ENCODE measurements around the gene SRSF4. TPM values are rescaled to one million over a fixed set of nuclear protein-coding genes. Genes with fewer than 3 reads are reported as not detected.

Gene SRSF4
- polyA plus RNA-seq, 1 donor from 2014 or later, result 59.7 TPM

DNA sequence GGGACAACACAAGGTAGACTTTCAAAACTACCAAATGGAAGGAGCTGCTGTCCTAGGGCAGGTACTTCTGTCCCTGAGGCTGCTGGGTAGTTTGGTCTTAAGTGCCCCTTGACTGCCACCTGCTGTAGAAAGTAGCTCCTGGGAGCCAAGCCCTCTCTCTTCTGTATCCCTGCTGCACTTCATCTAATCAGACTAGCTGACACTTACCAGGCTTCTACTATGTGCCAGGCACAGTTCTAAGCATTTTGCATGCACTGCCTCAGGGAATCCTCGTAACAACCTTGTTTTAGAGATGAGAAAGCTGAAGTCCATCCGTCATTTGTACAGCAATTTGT lies 15.9 kb upstream of the SRSF4 start:
- TF ChIP-seq SMC3 (conservative IDR thresholded peaks at IDR 0.05; ENCODE audit: poor library complexity) (peak; percentile 46), EP300 (conservative IDR thresholded peaks at IDR 0.05; ENCODE audit: poor library complexity, severe bottlenecking) (no peak), RAD21 (conservative IDR thresholded peaks at IDR 0.05) (peak; percentile 13)
- TF ChIP-seq, protein P1, sequence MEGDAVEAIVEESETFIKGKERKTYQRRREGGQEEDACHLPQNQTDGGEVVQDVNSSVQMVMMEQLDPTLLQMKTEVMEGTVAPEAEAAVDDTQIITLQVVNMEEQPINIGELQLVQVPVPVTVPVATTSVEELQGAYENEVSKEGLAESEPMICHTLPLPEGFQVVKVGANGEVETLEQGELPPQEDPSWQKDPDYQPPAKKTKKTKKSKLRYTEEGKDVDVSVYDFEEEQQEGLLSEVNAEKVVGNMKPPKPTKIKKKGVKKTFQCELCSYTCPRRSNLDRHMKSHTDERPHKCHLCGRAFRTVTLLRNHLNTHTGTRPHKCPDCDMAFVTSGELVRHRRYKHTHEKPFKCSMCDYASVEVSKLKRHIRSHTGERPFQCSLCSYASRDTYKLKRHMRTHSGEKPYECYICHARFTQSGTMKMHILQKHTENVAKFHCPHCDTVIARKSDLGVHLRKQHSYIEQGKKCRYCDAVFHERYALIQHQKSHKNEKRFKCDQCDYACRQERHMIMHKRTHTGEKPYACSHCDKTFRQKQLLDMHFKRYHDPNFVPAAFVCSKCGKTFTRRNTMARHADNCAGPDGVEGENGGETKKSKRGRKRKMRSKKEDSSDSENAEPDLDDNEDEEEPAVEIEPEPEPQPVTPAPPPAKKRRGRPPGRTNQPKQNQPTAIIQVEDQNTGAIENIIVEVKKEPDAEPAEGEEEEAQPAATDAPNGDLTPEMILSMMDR (IDR thresholded peaks at IDR 0.05; ENCODE audit: poor library complexity, severe bottlenecking), result peak; percentile 29
- Histone ChIP-seq H3K9me2 (ENCODE audit: insufficient read depth, low read length) (no peaks in the 10 kb centered on the region), H3K4me3 (ENCODE audit: low read length) (no peak overlapping the region), H3K9me3 (ENCODE audit: low read length) (no peaks in the 10 kb centered on the region), H2AFZ (ENCODE audit: low read depth, low read length) (no peak overlapping the region), H3K79me2 (replicated peaks; ENCODE audit: insufficient read depth, low read length) (no peaks in the 10 kb centered on the region), H4K20me1 (ENCODE audit: insufficient read depth) (no peaks in the 10 kb centered on the region), H3K4me2 (ENCODE audit: low read length) (no peak overlapping the region), H3K36me3 (ENCODE audit: insufficient read depth, low read length) (no peaks in the 10 kb centered on the region), H3F3A (ENCODE audit: insufficient read depth, low read length, poor library complexity, severe bottlenecking) (no peaks in the 10 kb centered on the region), H3K27me3 (ENCODE audit: insufficient read depth, low read depth, low read length) (no peaks in the 10 kb centered on the region), H3K9ac (ENCODE audit: low read length) (no peak overlapping the region), H3K27ac (ENCODE audit: low read length) (no peak overlapping the region)

DNA sequence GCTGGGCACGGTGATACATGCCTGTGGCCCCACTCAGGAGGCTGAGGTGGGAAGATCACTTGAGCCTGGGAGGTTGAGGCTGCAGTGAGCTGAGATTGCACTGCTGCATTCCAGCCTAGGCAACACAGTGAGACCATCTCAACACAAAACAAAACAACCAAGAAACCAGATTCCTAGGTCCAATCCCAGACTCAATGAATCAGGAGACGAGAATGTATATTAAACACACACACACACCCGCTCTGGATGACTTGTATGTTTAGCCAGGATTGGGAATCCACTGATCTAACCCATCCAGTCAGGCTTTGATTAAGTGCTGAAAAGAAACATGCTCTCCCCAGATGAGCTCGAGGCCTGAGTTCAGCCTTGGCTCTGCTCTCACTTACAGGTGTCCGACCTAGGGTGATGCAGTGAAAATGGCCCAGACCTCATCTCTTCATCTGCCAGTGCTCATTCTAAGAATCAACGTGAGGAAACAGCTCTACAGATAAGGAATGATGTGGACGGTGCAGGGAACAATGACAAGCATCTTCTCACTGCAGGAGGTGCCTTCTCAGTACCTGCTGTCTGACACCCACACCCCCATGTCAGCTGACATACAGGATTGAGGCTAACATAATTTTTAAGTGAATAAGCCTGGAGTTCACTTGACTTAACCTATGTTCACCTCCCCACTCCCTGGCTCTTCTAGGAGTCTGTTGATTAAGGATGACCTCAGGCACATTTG lies 15.3 kb upstream of the SRSF4 start:
- no peaks in the 10 kb centered on the region for H3F3A ChIP-seq (ENCODE audit: insufficient read depth, low read length, poor library complexity, severe bottlenecking)
- H3K4me2 ChIP-seq (ENCODE audit: low read length), result no peak overlapping the region
- no peaks in the 10 kb centered on the region for H3K9me3 ChIP-seq (ENCODE audit: low read length)
- no peak overlapping the region for H3K9ac ChIP-seq (ENCODE audit: low read length)
- H2AFZ ChIP-seq (ENCODE audit: low read depth, low read length), result no peak overlapping the region
- H3K79me2 ChIP-seq (replicated peaks; ENCODE audit: insufficient read depth, low read length), result no peaks in the 10 kb centered on the region
- no peaks in the 10 kb centered on the region for H3K36me3 ChIP-seq (ENCODE audit: insufficient read depth, low read length)
- H3K27ac ChIP-seq (ENCODE audit: low read length), result no peak overlapping the region
- H3K4me3 ChIP-seq (ENCODE audit: low read length), result no peak overlapping the region
- no peaks in the 10 kb centered on the region for H3K9me2 ChIP-seq (ENCODE audit: insufficient read depth, low read length)
- H4K20me1 ChIP-seq (ENCODE audit: insufficient read depth), result no peaks in the 10 kb centered on the region
- H3K27me3 ChIP-seq (ENCODE audit: insufficient read depth, low read depth, low read length), result no peaks in the 10 kb centered on the region
- TF ChIP-seq EZH2 (IDR thresholded peaks at IDR 0.05; ENCODE audit: borderline replicate concordance, insufficient read depth, low read length, poor library complexity, severe bottlenecking) (no peak), RAD21 (conservative IDR thresholded peaks at IDR 0.05) (no peak), SMC3 (conservative IDR thresholded peaks at IDR 0.05; ENCODE audit: poor library complexity) (no peak), EP300 (conservative IDR thresholded peaks at IDR 0.05; ENCODE audit: poor library complexity, severe bottlenecking) (no peak), TAF1 (IDR thresholded peaks at IDR 0.05; ENCODE audit: low read depth) (no peak), POLR2AphosphoS5 (IDR thresholded peaks at IDR 0.05) (no peak), MXI1 (conservative IDR thresholded peaks at IDR 0.05; ENCODE audit: poor library complexity, severe bottlenecking) (no peak)
- TF ChIP-seq, protein P2, sequence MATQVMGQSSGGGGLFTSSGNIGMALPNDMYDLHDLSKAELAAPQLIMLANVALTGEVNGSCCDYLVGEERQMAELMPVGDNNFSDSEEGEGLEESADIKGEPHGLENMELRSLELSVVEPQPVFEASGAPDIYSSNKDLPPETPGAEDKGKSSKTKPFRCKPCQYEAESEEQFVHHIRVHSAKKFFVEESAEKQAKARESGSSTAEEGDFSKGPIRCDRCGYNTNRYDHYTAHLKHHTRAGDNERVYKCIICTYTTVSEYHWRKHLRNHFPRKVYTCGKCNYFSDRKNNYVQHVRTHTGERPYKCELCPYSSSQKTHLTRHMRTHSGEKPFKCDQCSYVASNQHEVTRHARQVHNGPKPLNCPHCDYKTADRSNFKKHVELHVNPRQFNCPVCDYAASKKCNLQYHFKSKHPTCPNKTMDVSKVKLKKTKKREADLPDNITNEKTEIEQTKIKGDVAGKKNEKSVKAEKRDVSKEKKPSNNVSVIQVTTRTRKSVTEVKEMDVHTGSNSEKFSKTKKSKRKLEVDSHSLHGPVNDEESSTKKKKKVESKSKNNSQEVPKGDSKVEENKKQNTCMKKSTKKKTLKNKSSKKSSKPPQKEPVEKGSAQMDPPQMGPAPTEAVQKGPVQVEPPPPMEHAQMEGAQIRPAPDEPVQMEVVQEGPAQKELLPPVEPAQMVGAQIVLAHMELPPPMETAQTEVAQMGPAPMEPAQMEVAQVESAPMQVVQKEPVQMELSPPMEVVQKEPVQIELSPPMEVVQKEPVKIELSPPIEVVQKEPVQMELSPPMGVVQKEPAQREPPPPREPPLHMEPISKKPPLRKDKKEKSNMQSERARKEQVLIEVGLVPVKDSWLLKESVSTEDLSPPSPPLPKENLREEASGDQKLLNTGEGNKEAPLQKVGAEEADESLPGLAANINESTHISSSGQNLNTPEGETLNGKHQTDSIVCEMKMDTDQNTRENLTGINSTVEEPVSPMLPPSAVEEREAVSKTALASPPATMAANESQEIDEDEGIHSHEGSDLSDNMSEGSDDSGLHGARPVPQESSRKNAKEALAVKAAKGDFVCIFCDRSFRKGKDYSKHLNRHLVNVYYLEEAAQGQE (IDR thresholded peaks at IDR 0.05; ENCODE audit: borderline replicate concordance), result no peak
- TF ChIP-seq, protein P1 (IDR thresholded peaks at IDR 0.05; ENCODE audit: poor library complexity, severe bottlenecking), result no peak
